Measurements from ENCODE around the gene NEMF. TPM values are rescaled to one million over a fixed set of nuclear protein-coding genes. Genes with fewer than 3 reads are reported as not detected.
A peak's percentile ranks its signal among the peaks of the same experiment; 100 is the strongest.

Gene NEMF
- total RNA-seq, 1 experiment from 2014 or later, result 50.1 TPM

GRCh38 chr14:49768301-49769121 lies 84.1 kb downstream of the NEMF start:
- H3K4me1 Mint-ChIP-seq, result peaks cover 24% of the 10 kb centered on the region
- ATAC-seq, result peak; percentile 19
- ChIA-PET CTCF (interaction anchor here (0.5 to 3.1 kb wide), 11 partner anchors 36 to 148 kb away, joined by 3 to 23 read pairs (median 4); partner anchors contain the start of genes MGAT2, NEMF, POLE2 and RPL36AL), POLR2A (interaction anchor here (0.7 to 3.3 kb wide), 6 partner anchors 10 to 169 kb away, joined by 4 to 25 read pairs (median 8); partner anchors contain the start of genes DNAAF2, LRR1, MGAT2 and NEMF)
- H3K9me3 Mint-ChIP-seq, result no peaks in the 10 kb centered on the region
- peak overlapping the region; percentile 100 for H3K27ac Mint-ChIP-seq
- DNase-seq (ENCODE audit: low spot score), result peak; percentile 55
- TF ChIP-seq ELF4 (CRISPR knock-in tag; IDR thresholded peaks at IDR 0.05; ENCODE audit: low read depth), result no peak
- TF ChIP-seq ATF1 (CRISPR knock-in tag; IDR thresholded peaks at IDR 0.05), result no peak
- TF ChIP-seq, protein P1, sequence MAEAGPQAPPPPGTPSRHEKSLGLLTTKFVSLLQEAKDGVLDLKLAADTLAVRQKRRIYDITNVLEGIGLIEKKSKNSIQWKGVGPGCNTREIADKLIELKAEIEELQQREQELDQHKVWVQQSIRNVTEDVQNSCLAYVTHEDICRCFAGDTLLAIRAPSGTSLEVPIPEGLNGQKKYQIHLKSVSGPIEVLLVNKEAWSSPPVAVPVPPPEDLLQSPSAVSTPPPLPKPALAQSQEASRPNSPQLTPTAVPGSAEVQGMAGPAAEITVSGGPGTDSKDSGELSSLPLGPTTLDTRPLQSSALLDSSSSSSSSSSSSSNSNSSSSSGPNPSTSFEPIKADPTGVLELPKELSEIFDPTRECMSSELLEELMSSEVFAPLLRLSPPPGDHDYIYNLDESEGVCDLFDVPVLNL (CRISPR knock-in tag; IDR thresholded peaks at IDR 0.05; ENCODE audit: borderline replicate concordance, low read depth), result no peak
- TF ChIP-seq, protein P2, sequence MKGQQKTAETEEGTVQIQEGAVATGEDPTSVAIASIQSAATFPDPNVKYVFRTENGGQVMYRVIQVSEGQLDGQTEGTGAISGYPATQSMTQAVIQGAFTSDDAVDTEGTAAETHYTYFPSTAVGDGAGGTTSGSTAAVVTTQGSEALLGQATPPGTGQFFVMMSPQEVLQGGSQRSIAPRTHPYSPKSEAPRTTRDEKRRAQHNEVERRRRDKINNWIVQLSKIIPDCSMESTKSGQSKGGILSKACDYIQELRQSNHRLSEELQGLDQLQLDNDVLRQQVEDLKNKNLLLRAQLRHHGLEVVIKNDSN (CRISPR knock-in tag; IDR thresholded peaks at IDR 0.05), result peak; percentile 63; the same call in 1 of the 2 replicates
- TF ChIP-seq, protein P3, sequence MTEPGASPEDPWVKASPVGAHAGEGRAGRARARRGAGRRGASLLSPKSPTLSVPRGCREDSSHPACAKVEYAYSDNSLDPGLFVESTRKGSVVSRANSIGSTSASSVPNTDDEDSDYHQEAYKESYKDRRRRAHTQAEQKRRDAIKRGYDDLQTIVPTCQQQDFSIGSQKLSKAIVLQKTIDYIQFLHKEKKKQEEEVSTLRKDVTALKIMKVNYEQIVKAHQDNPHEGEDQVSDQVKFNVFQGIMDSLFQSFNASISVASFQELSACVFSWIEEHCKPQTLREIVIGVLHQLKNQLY (CRISPR knock-in tag; IDR thresholded peaks at IDR 0.05), result no peak
- peak; percentile 57; the same call in 1 of the 2 replicates for TF ChIP-seq SMAD4 (CRISPR knock-in tag; IDR thresholded peaks at IDR 0.05)
- TF ChIP-seq JUN (CRISPR knock-in tag; IDR thresholded peaks at IDR 0.05), result peak; percentile 83; the same call in 1 of the 2 replicates
- TF ChIP-seq MYBL2 (CRISPR knock-in tag; IDR thresholded peaks at IDR 0.05), result no peak
- TF ChIP-seq, protein P4, sequence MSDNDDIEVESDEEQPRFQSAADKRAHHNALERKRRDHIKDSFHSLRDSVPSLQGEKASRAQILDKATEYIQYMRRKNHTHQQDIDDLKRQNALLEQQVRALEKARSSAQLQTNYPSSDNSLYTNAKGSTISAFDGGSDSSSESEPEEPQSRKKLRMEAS (CRISPR knock-in tag; IDR thresholded peaks at IDR 0.05), result peak; percentile 82
- TF ChIP-seq NFYB (CRISPR knock-in tag; conservative IDR thresholded peaks at IDR 0.05; ENCODE audit: low read depth), result no peak
- TF ChIP-seq, protein P5, sequence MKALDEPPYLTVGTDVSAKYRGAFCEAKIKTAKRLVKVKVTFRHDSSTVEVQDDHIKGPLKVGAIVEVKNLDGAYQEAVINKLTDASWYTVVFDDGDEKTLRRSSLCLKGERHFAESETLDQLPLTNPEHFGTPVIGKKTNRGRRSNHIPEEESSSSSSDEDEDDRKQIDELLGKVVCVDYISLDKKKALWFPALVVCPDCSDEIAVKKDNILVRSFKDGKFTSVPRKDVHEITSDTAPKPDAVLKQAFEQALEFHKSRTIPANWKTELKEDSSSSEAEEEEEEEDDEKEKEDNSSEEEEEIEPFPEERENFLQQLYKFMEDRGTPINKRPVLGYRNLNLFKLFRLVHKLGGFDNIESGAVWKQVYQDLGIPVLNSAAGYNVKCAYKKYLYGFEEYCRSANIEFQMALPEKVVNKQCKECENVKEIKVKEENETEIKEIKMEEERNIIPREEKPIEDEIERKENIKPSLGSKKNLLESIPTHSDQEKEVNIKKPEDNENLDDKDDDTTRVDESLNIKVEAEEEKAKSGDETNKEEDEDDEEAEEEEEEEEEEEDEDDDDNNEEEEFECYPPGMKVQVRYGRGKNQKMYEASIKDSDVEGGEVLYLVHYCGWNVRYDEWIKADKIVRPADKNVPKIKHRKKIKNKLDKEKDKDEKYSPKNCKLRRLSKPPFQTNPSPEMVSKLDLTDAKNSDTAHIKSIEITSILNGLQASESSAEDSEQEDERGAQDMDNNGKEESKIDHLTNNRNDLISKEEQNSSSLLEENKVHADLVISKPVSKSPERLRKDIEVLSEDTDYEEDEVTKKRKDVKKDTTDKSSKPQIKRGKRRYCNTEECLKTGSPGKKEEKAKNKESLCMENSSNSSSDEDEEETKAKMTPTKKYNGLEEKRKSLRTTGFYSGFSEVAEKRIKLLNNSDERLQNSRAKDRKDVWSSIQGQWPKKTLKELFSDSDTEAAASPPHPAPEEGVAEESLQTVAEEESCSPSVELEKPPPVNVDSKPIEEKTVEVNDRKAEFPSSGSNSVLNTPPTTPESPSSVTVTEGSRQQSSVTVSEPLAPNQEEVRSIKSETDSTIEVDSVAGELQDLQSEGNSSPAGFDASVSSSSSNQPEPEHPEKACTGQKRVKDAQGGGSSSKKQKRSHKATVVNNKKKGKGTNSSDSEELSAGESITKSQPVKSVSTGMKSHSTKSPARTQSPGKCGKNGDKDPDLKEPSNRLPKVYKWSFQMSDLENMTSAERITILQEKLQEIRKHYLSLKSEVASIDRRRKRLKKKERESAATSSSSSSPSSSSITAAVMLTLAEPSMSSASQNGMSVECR (CRISPR knock-in tag; IDR thresholded peaks at IDR 0.05; ENCODE audit: borderline replicate concordance), result peak; percentile 88
- no peak for TF ChIP-seq ZNF671 (CRISPR knock-in tag; IDR thresholded peaks at IDR 0.05)
- TF ChIP-seq, protein P6, sequence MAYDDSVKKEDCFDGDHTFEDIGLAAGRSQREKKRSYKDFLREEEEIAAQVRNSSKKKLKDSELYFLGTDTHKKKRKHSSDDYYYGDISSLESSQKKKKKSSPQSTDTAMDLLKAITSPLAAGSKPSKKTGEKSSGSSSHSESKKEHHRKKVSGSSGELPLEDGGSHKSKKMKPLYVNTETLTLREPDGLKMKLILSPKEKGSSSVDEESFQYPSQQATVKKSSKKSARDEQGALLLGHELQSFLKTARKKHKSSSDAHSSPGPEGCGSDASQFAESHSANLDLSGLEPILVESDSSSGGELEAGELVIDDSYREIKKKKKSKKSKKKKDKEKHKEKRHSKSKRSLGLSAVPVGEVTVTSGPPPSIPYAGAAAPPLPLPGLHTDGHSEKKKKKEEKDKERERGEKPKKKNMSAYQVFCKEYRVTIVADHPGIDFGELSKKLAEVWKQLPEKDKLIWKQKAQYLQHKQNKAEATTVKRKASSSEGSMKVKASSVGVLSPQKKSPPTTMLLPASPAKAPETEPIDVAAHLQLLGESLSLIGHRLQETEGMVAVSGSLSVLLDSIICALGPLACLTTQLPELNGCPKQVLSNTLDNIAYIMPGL (CRISPR knock-in tag; IDR thresholded peaks at IDR 0.05), result 0 out of 2 replicates have a peak, but pooled peaks have one; percentile 2
- no peak for TF ChIP-seq ZNF263 (CRISPR knock-in tag; IDR thresholded peaks at IDR 0.05; ENCODE audit: low read depth)
- TF ChIP-seq AFF4 (CRISPR knock-in tag; IDR thresholded peaks at IDR 0.05; ENCODE audit: borderline replicate concordance), result no peak
- TF ChIP-seq TEAD4 (CRISPR knock-in tag; IDR thresholded peaks at IDR 0.05), result peak; percentile 61; the same call in 1 of the 2 replicates
- TF ChIP-seq, protein P7, sequence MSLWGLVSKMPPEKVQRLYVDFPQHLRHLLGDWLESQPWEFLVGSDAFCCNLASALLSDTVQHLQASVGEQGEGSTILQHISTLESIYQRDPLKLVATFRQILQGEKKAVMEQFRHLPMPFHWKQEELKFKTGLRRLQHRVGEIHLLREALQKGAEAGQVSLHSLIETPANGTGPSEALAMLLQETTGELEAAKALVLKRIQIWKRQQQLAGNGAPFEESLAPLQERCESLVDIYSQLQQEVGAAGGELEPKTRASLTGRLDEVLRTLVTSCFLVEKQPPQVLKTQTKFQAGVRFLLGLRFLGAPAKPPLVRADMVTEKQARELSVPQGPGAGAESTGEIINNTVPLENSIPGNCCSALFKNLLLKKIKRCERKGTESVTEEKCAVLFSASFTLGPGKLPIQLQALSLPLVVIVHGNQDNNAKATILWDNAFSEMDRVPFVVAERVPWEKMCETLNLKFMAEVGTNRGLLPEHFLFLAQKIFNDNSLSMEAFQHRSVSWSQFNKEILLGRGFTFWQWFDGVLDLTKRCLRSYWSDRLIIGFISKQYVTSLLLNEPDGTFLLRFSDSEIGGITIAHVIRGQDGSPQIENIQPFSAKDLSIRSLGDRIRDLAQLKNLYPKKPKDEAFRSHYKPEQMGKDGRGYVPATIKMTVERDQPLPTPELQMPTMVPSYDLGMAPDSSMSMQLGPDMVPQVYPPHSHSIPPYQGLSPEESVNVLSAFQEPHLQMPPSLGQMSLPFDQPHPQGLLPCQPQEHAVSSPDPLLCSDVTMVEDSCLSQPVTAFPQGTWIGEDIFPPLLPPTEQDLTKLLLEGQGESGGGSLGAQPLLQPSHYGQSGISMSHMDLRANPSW (CRISPR knock-in tag; conservative IDR thresholded peaks at IDR 0.05; ENCODE audit: low read depth), result no peak
- TF ChIP-seq TEAD1 (CRISPR knock-in tag; IDR thresholded peaks at IDR 0.05), result peak; percentile 54; the same call in 1 of the 2 replicates
- H3K27me3 Mint-ChIP-seq (ENCODE audit: low read depth), result no peaks in the 10 kb centered on the region
- H3K36me3 Mint-ChIP-seq, result no peaks in the 10 kb centered on the region
- H3K4me3 Mint-ChIP-seq, result peak overlapping the region; percentile 98
